Neural progenitor cell (in vitro differentiated cells): ENCODE results near the gene VCL. TPM values are rescaled to one million over a fixed set of nuclear protein-coding genes. Genes with fewer than 3 reads are reported as not detected.
"Not testable (repeated sequence)": the region's sequence is repeated elsewhere in the genome, so short reads cannot be mapped to it uniquely, and the experiment has no call there.

Source experiments
- DNase-seq: peaks from one replicate; pipeline ENCODE4 v3.0.0-alpha.2; 2016; ENCODE audit warnings: low spot score
- H2AFZ ChIP-seq: fragments of 200-600 bp; sonication (generic); replicated peaks from 2 replicates; pipeline ENCODE4 v1.6.1; 2016; ENCODE audit warnings: antibody characterized with exemption
- H3F3A ChIP-seq: fragments of 200-600 bp; sonication (generic); 2 replicates; pipeline ENCODE4 v1.6.1; 2016; ENCODE audit warnings: antibody characterized with exemption, low read depth
- H3K27ac ChIP-seq: fragments of 200-600 bp; sonication (generic); 2 replicates; pipeline ENCODE4 v1.5.1; 2016; ENCODE audit warnings: mild to moderate bottlenecking
- H3K27me3 ChIP-seq: fragments of 200-600 bp; sonication (generic); 2 replicates; pipeline ENCODE4 v1.6.1; 2016; ENCODE audit warnings: mild to moderate bottlenecking, moderate library complexity
- H3K36me3 ChIP-seq: fragments of 200-600 bp; sonication (generic); 2 replicates; pipeline ENCODE4 v1.5.1; 2016
- H3K4me1 ChIP-seq: fragments of 200-600 bp; sonication (generic); 2 replicates; pipeline ENCODE4 v1.6.1; 2016; ENCODE audit warnings: mixed run types
- H3K4me2 ChIP-seq: fragments of 200-600 bp; sonication (generic); 2 replicates; pipeline ENCODE4 v1.6.1; 2016
- H3K4me3 ChIP-seq: fragments of 200-600 bp; sonication (generic); 2 replicates; pipeline ENCODE4 v1.5.1; 2016
- H3K79me2 ChIP-seq: fragments of 200-600 bp; sonication (generic); 2 replicates; pipeline ENCODE4 v1.6.1; 2016; ENCODE audit warnings: low read depth
- H3K9ac ChIP-seq: fragments of 200-600 bp; sonication (generic); 2 replicates; pipeline ENCODE4 v1.6.1; 2016
- H3K9me3 ChIP-seq: fragments of 200-600 bp; sonication (generic); 2 replicates; pipeline ENCODE4 v1.5.1; 2016; ENCODE audit warnings: low read depth
- H4K20me1 ChIP-seq: fragments of 200-600 bp; sonication (generic); 2 replicates; pipeline ENCODE4 v1.6.1; 2016; ENCODE audit warnings: low read depth
- H3K27ac Mint-ChIP-seq: 3 replicates; pipeline ENCODE4 v1.8.0; 2021; ENCODE audit warnings: mixed read lengths
- H3K27me3 Mint-ChIP-seq: 2 replicates; pipeline ENCODE4 v1.8.0; 2022; ENCODE audit warnings: low read depth, mild to moderate bottlenecking, inconsistent platforms, moderate library complexity, mixed read lengths; ENCODE audit not compliant: insufficient read depth
- H3K36me3 Mint-ChIP-seq: 3 replicates; pipeline ENCODE4 v1.8.0; 2021; ENCODE audit warnings: mixed read lengths
- H3K4me1 Mint-ChIP-seq: 3 replicates; pipeline ENCODE4 v1.8.0; 2021; ENCODE audit warnings: mixed read lengths
- H3K4me3 Mint-ChIP-seq: 3 replicates; pipeline ENCODE4 v1.8.0; 2021; ENCODE audit warnings: mild to moderate bottlenecking, moderate library complexity, mixed read lengths
- H3K9me3 Mint-ChIP-seq: 3 replicates; pipeline ENCODE4 v1.8.0; 2020; ENCODE audit warnings: mixed read lengths
- CTCF ChIP-seq: fragments of 200-600 bp; sonication (generic); IDR thresholded peaks from 2 replicates; pipeline ENCODE4 v1.5.1; 2017; ENCODE audit warnings: antibody characterized with exemption, mild to moderate bottlenecking
- EZH2 ChIP-seq: fragments of 200-600 bp; sonication (generic); IDR thresholded peaks from 2 replicates; pipeline ENCODE4 v1.6.1; 2017; ENCODE audit warnings: antibody characterized with exemption, mild to moderate bottlenecking, moderate library complexity
- EZH2phosphoT487 ChIP-seq: fragments of 200-600 bp; sonication (generic); IDR thresholded peaks from 2 replicates; pipeline ENCODE4 v1.6.1; 2017; ENCODE audit warnings: antibody characterized with exemption
- total RNA-seq: library from RNA; depleted of rRNA; stranded (reverse); fragments of >200 nt; gene quantifications from 2 replicates; pipeline ENCODE4 v1.2.3, GENCODE V29; 2015; ENCODE audit warnings: low replicate concordance

The VCL gene
- total RNA-seq, 1 donor from 2014 or later, result 96.9 TPM

- no peak for DNase-seq
- peaks cover 8% of the 10 kb centered on the region for H3F3A ChIP-seq
- Mint-ChIP-seq H3K4me1 (peaks cover 22% of the 10 kb centered on the region), H3K27ac (peak overlapping the region; percentile 8), H3K9me3 (no peaks in the 10 kb centered on the region), H3K27me3 (peaks cover 12% of the 10 kb centered on the region), H3K4me3 (no peak overlapping the region), H3K36me3 (no peaks in the 10 kb centered on the region)
- H3K9ac ChIP-seq, result no peak overlapping the region
- H4K20me1 ChIP-seq, result no peaks in the 10 kb centered on the region
- H3K4me1 ChIP-seq, result peaks cover 8% of the 10 kb centered on the region
- no peaks in the 10 kb centered on the region for H3K36me3 ChIP-seq
- no peaks in the 10 kb centered on the region for H3K9me3 ChIP-seq
- H3K27me3 ChIP-seq, result no peaks in the 10 kb centered on the region
- peak overlapping the region; percentile 1 for H2AFZ ChIP-seq
- H3K4me2 ChIP-seq, result no peak overlapping the region
- H3K79me2 ChIP-seq, result no peaks in the 10 kb centered on the region
- no peak for TF ChIP-seq EZH2phosphoT487
- no peak for TF ChIP-seq EZH2
- no peak for TF ChIP-seq CTCF
- H3K27ac ChIP-seq, result no peak overlapping the region
- no peak overlapping the region for H3K4me3 ChIP-seq
These were observed 38.3 kb upstream of the VCL start for GRCh38 chr10:73959484-73960243.

GRCh38 chr10:73962386-73962785 is 35.5 kb upstream of the VCL start:
- H3K4me1 Mint-ChIP-seq, result peaks cover 35% of the 10 kb centered on the region
- H3F3A ChIP-seq, result peaks cover 35% of the 10 kb centered on the region
- no peak for TF ChIP-seq EZH2phosphoT487
- no peak for TF ChIP-seq CTCF
- no peak for TF ChIP-seq EZH2
- no peak for DNase-seq
- H3K4me2 ChIP-seq, result no peak overlapping the region
- H3K27ac Mint-ChIP-seq, result peak overlapping the region; percentile 84
- no peaks in the 10 kb centered on the region for H3K9me3 ChIP-seq
- peak overlapping the region; percentile 71 for H2AFZ ChIP-seq
- no peak overlapping the region for H3K4me3 ChIP-seq
- H3K9me3 Mint-ChIP-seq, result no peaks in the 10 kb centered on the region
- no peak overlapping the region for H3K27ac ChIP-seq
- no peaks in the 10 kb centered on the region for H4K20me1 ChIP-seq
- H3K4me3 Mint-ChIP-seq, result no peak overlapping the region
- H3K9ac ChIP-seq, result no peak overlapping the region
- peaks cover 15% of the 10 kb centered on the region for H3K27me3 Mint-ChIP-seq
- H3K4me1 ChIP-seq, result peaks cover 22% of the 10 kb centered on the region
- no peaks in the 10 kb centered on the region for H3K27me3 ChIP-seq
- H3K79me2 ChIP-seq, result no peaks in the 10 kb centered on the region
- no peaks in the 10 kb centered on the region for H3K36me3 ChIP-seq
- no peaks in the 10 kb centered on the region for H3K36me3 Mint-ChIP-seq

GRCh38 chr10:73963533-73963932 is 34.4 kb upstream of the VCL start:
- not testable (repeated sequence) for H3K9ac ChIP-seq, H2AFZ ChIP-seq, H3K36me3 Mint-ChIP-seq, H3K36me3 ChIP-seq, H3K27ac ChIP-seq, H3K4me2 ChIP-seq, H4K20me1 ChIP-seq, H3K9me3 ChIP-seq, H3K79me2 ChIP-seq, DNase-seq, H3K27me3 ChIP-seq, H3K9me3 Mint-ChIP-seq, H3K4me3 ChIP-seq
- peak overlapping the region; percentile 30 for H3K4me3 Mint-ChIP-seq
- peaks cover 31% of the 10 kb centered on the region for H3K4me1 ChIP-seq
- peaks cover 45% of the 10 kb centered on the region for H3K4me1 Mint-ChIP-seq
- peaks cover 15% of the 10 kb centered on the region for H3K27me3 Mint-ChIP-seq
- H3F3A ChIP-seq, result peaks cover 47% of the 10 kb centered on the region
- H3K27ac Mint-ChIP-seq, result peak overlapping the region; percentile 98

GRCh38 chr10:73964743-73965142 is 33.2 kb upstream of the VCL start:
- Mint-ChIP-seq H3K9me3 (no peaks in the 10 kb centered on the region), H3K4me1 (peaks cover 50% of the 10 kb centered on the region), H3K36me3 (no peaks in the 10 kb centered on the region), H3K4me3 (no peak overlapping the region), H3K27ac (peak overlapping the region; percentile 99), H3K27me3 (peaks cover 13% of the 10 kb centered on the region)
- Histone ChIP-seq H3K27ac (peak overlapping the region; percentile 96), H3K27me3 (no peaks in the 10 kb centered on the region), H3K4me1 (peaks cover 34% of the 10 kb centered on the region), H3K79me2 (no peaks in the 10 kb centered on the region), H3F3A (peaks cover 56% of the 10 kb centered on the region), H3K4me3 (no peak overlapping the region), H3K9me3 (no peaks in the 10 kb centered on the region), H2AFZ (no peak overlapping the region), H3K36me3 (no peaks in the 10 kb centered on the region), H3K9ac (no peak overlapping the region), H4K20me1 (no peaks in the 10 kb centered on the region), H3K4me2 (no peak overlapping the region)
- DNase-seq, result no peak
- TF ChIP-seq CTCF, result no peak
- TF ChIP-seq EZH2, result no peak
- TF ChIP-seq EZH2phosphoT487, result no peak

GRCh38 chr10:73965267-73965889 is 32.5 kb upstream of the VCL start:
- not testable (repeated sequence) for H3K9me3 ChIP-seq, H3K27me3 ChIP-seq, DNase-seq, H3K9me3 Mint-ChIP-seq, H3K79me2 ChIP-seq, H4K20me1 ChIP-seq, H3K4me3 ChIP-seq, H3K36me3 ChIP-seq, H3K36me3 Mint-ChIP-seq, H3K9ac ChIP-seq
- peak overlapping the region; percentile 52 for H3K4me2 ChIP-seq
- peaks cover 57% of the 10 kb centered on the region for H3F3A ChIP-seq
- peaks cover 34% of the 10 kb centered on the region for H3K4me1 ChIP-seq
- H3K27me3 Mint-ChIP-seq, result peaks cover 13% of the 10 kb centered on the region
- peak overlapping the region; percentile 96 for H3K27ac ChIP-seq
- peak overlapping the region; percentile 1 for H2AFZ ChIP-seq
- peak overlapping the region; percentile 99 for H3K27ac Mint-ChIP-seq
- peaks cover 54% of the 10 kb centered on the region for H3K4me1 Mint-ChIP-seq
- peak overlapping the region; percentile 74 for H3K4me3 Mint-ChIP-seq
